MM.1S (cell line): ENCODE results near the gene PLCH1.

Experiments used
- DNase-seq: peaks from one replicate; pipeline ENCODE4 v3.0.0-alpha.2; 2015
- H2AFZ ChIP-seq: fragments of 300-600 bp; sonication (generic); 2 replicates; pipeline ENCODE4 v1.6.0; 2016; ENCODE audit warnings: antibody characterized with exemption, low read length
- H3F3A ChIP-seq: fragments of 300-600 bp; sonication (generic); 2 replicates; pipeline ENCODE4 v1.6.1; 2016; ENCODE audit warnings: mild to moderate bottlenecking, antibody characterized with exemption, low read length, moderate library complexity, mixed read lengths; ENCODE audit not compliant: insufficient read depth
- H3K27ac ChIP-seq: fragments of 300-600 bp; sonication (generic); 2 replicates; pipeline ENCODE4 v1.5.1; 2016; ENCODE audit warnings: mild to moderate bottlenecking, low read length
- H3K27me3 ChIP-seq: fragments of 300-600 bp; sonication (generic); replicated peaks from 2 replicates; pipeline ENCODE4 v1.6.0; 2016; ENCODE audit warnings: low read length; ENCODE audit not compliant: insufficient read depth
- H3K36me3 ChIP-seq: fragments of 300-600 bp; sonication (generic); replicated peaks from 2 replicates; pipeline ENCODE4 v1.6.1; 2016; ENCODE audit warnings: mild to moderate bottlenecking, low read length, mixed read lengths; ENCODE audit not compliant: insufficient read depth
- H3K4me1 ChIP-seq: fragments of 300-600 bp; sonication (generic); 2 replicates; pipeline ENCODE4 v1.6.1; 2016; ENCODE audit warnings: low read length, mixed read lengths
- H3K4me2 ChIP-seq: fragments of 300-600 bp; sonication (generic); 2 replicates; pipeline ENCODE4 v1.6.0; 2016; ENCODE audit warnings: low read depth, low read length
- H3K4me3 ChIP-seq: fragments of 300-600 bp; sonication (generic); 2 replicates; pipeline ENCODE4 v1.5.1; 2016; ENCODE audit warnings: low read length, mixed read lengths
- H3K79me2 ChIP-seq: fragments of 300-600 bp; sonication (generic); 2 replicates; pipeline ENCODE4 v1.6.1; 2016; ENCODE audit warnings: mixed run types, low read length, mixed read lengths
- H3K9ac ChIP-seq: fragments of 300-600 bp; sonication (generic); 2 replicates; pipeline ENCODE4 v1.6.1; 2016; ENCODE audit warnings: low read length, mixed read lengths
- H3K9me2 ChIP-seq: fragments of 300-600 bp; sonication (generic); replicated peaks from 2 replicates; pipeline ENCODE4 v1.6.1; 2016; ENCODE audit warnings: mild to moderate bottlenecking, low read length, mixed read lengths; ENCODE audit not compliant: insufficient read depth
- H3K9me3 ChIP-seq: fragments of 300-600 bp; sonication (generic); replicated peaks from 2 replicates; pipeline ENCODE4 v1.6.1; 2016; ENCODE audit warnings: mild to moderate bottlenecking, low read length, mixed read lengths; ENCODE audit not compliant: insufficient read depth
- H4K20me1 ChIP-seq: fragments of 300-600 bp; sonication (generic); 2 replicates; pipeline ENCODE4 v1.6.1; 2016; ENCODE audit warnings: mild to moderate bottlenecking, low read length, moderate library complexity, mixed read lengths; ENCODE audit not compliant: insufficient read depth
- EZH2 ChIP-seq: fragments of 300-600 bp; sonication (generic); optimal IDR thresholded peaks from 2 replicates; pipeline ENCODE3; 2017; ENCODE audit warnings: low read depth, mild to moderate bottlenecking, antibody characterized with exemption, low read length, mixed read lengths
- EZH2phosphoT487 ChIP-seq: fragments of 300-600 bp; sonication (generic); IDR thresholded peaks from 2 replicates; pipeline ENCODE4 v1.6.1; 2018; ENCODE audit warnings: antibody characterized with exemption, low read length
- TF ChIP-seq, protein P1 (sequence below): fragments of 300-600 bp; sonication (generic); IDR thresholded peaks from 2 replicates; pipeline ENCODE4 v1.5.1; 2016; ENCODE audit warnings: antibody characterized with exemption, low read length, mixed read lengths

Gene PLCH1

DNA sequence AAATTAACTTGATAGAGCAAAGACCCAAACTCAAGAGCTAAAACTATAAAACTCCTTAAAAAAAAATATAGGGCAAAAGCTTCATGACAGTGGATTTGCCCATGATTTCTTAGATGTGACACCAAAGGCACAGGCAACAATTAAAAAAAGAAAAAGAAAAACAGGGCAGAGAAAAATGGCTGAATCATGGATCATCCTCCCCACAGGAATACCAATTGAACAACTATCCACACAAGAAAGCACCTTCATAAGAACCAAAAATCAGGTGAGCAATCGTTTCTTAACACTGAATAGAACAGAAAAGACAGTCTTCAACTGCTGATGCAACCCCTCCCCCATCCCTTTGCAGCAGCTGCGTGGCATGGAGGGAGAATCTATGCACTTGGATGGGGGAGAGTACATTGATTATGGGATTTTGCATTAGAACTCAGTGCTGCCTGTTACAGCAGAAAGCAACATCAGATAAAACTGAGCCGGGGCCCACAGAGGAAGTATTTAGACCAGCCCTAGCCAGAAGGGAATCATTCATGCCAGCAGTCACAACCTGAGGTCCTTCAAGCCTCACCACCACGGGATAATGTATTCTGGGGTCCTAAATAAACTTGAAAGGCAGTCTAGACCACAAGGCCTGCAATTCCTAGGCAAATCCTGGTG, 45.5 kb upstream of the PLCH1 start:
- H3K36me3 ChIP-seq = no peaks in the 10 kb centered on the region
- no peaks in the 10 kb centered on the region for H3K9me3 ChIP-seq
- no peaks in the 10 kb centered on the region for H3K79me2 ChIP-seq
- H3K4me3 ChIP-seq = no peak overlapping the region
- no peak overlapping the region for H2AFZ ChIP-seq
- no peak overlapping the region for H3K9ac ChIP-seq
- H3F3A ChIP-seq = no peaks in the 10 kb centered on the region
- H3K4me1 ChIP-seq = no peaks in the 10 kb centered on the region
- H3K4me2 ChIP-seq = no peak overlapping the region
- no peak for DNase-seq
- no peaks in the 10 kb centered on the region for H3K9me2 ChIP-seq
- TF ChIP-seq, protein P1, sequence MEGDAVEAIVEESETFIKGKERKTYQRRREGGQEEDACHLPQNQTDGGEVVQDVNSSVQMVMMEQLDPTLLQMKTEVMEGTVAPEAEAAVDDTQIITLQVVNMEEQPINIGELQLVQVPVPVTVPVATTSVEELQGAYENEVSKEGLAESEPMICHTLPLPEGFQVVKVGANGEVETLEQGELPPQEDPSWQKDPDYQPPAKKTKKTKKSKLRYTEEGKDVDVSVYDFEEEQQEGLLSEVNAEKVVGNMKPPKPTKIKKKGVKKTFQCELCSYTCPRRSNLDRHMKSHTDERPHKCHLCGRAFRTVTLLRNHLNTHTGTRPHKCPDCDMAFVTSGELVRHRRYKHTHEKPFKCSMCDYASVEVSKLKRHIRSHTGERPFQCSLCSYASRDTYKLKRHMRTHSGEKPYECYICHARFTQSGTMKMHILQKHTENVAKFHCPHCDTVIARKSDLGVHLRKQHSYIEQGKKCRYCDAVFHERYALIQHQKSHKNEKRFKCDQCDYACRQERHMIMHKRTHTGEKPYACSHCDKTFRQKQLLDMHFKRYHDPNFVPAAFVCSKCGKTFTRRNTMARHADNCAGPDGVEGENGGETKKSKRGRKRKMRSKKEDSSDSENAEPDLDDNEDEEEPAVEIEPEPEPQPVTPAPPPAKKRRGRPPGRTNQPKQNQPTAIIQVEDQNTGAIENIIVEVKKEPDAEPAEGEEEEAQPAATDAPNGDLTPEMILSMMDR = no peak
- TF ChIP-seq EZH2 (no peak), EZH2phosphoT487 (no peak)
- no peaks in the 10 kb centered on the region for H4K20me1 ChIP-seq
- no peaks in the 10 kb centered on the region for H3K27me3 ChIP-seq
- H3K27ac ChIP-seq = no peak overlapping the region

DNA sequence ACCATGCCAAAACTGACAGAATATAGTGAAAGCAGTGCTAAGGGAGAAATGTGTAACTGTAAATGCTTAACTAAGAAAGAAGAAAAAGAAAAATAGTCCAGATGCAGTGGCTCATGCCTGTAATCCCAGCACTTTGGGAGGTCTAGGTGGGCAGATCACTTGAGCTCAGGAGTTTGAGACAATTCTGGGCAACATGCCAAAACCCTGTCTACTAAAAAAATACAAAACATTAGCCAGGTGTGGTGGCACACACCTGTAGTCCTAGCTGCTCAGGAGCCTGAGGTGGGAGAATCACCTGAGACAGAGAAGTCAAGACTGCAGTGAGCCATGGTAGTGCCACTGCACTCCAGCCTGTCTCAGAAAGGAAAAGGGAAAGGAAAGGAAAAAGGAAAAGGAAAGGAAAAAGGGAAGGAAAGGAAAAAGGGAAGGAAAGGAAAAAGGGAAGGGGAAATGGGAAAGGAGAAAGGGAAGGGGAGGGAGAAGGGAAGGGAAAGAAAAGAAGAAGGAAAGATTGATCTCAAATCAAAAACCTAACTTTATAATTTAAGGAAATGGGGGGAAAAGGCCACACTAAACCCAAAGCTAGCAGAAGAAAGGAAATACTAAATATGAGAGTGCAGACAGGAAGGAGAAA, 40.9 kb upstream of the PLCH1 start:
- Histone ChIP-seq H3K9ac (no peak overlapping the region), H3F3A (no peaks in the 10 kb centered on the region), H3K4me3 (no peak overlapping the region), H3K27me3 (no peaks in the 10 kb centered on the region), H4K20me1 (no peaks in the 10 kb centered on the region), H3K79me2 (no peaks in the 10 kb centered on the region), H3K9me3 (no peaks in the 10 kb centered on the region), H3K4me1 (no peaks in the 10 kb centered on the region), H2AFZ (no peak overlapping the region), H3K4me2 (no peak overlapping the region), H3K9me2 (no peaks in the 10 kb centered on the region), H3K27ac (no peak overlapping the region), H3K36me3 (no peaks in the 10 kb centered on the region)
- DNase-seq = peak; percentile 39
- TF ChIP-seq, protein P1 = no peak
- TF ChIP-seq EZH2 = no peak
- TF ChIP-seq EZH2phosphoT487 = no peak

DNA sequence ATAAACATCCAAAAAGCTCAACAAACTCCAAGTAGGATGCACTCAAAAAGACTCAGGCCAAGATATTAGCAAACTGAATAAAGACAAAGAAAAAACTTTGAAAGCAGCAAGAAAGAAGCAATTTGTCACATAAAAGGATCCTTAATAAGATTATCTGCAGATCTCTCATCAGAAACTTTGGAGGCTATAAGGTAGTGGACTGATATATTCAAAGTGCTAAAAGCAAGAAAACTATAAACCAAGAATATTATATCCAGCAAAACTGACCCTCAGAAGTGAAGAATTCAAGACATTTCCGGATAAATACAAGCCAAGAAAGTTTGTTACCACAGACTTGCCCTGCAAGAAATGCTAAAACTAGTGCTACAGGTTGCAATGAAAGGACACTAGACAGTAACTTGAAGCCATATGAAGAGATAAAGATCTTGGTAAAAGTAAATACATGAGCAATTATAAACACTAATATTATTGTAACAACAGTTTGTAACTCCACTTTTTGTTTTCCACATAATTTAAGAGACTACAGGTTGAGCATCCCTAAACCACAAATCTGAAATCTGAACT, 37.6 kb upstream of the PLCH1 start:
- Histone ChIP-seq H3K27me3 (no peaks in the 10 kb centered on the region), H3K27ac (no peak overlapping the region), H3K9me2 (no peaks in the 10 kb centered on the region), H2AFZ (no peak overlapping the region), H3K36me3 (no peaks in the 10 kb centered on the region), H3K4me1 (no peaks in the 10 kb centered on the region), H3K9me3 (no peaks in the 10 kb centered on the region), H3K4me3 (no peak overlapping the region), H4K20me1 (no peaks in the 10 kb centered on the region), H3K79me2 (no peaks in the 10 kb centered on the region), H3K9ac (no peak overlapping the region), H3F3A (no peaks in the 10 kb centered on the region), H3K4me2 (no peak overlapping the region)
- TF ChIP-seq EZH2phosphoT487 (no peak), EZH2 (no peak)
- TF ChIP-seq, protein P1 = no peak
- DNase-seq = no peak
